Measurements from ENCODE around the gene HCN4. TPM values are rescaled to one million over a fixed set of nuclear protein-coding genes. Genes with fewer than 3 reads are reported as not detected.

The HCN4 gene
- total RNA-seq (2022; extraction: Qiagen RNA extraction), result 0.26 to 0.38 TPM (median 0.30 TPM) in 5 replicates

GRCh38 chr15:73368301-73369136 lies at the start of gene HCN4:
HCN4 (minus strand) TSS chr15:73368958; CDS start chr15:73368270, 688 bp downstream.

Other genes with a start within 250 kb of the HCN4 start
- gene REC114, start 74.2 kb upstream of the HCN4 start, total RNA-seq (2022; extraction: Qiagen RNA extraction), result not detected in 5 replicates

Measured in A549 treated with AZD2906 at 1 μM for 4 hours (cell line).